ENCODE results near the gene SCRN2.

The SCRN2 gene

DNA sequence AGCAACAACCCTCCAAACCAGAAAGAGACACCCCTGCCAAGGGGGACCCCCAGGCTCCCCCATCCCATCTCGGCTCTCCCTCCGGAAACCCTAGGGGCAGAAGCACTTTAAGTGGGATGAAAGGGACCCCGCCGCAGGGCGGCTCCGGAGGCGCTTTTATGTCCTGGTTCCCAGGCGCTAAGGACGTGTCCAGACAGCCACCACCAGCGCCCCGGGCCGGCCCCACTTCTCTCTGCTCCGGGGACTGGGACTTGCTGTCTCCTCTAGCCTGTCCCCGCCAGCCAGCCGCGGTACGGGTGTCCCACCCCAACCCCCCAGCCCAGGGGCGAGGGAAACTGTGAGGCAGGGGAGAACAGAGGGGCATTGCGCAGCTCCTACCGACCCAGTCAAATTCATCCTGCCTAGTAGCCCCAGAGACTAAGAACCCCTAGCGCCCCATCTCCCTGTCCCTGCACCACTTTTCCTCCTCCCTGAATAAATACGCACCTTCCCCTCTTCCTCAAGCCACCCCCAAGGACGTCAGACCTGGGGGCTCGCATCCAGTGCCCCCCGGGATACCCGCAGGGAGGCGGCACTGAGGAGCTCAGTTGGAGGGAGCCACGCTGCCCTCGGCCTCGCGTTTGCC is 5.8 kb upstream of the SCRN2 start:
- DNase-seq (ENCODE audit: low read depth) = no peak

DNA sequence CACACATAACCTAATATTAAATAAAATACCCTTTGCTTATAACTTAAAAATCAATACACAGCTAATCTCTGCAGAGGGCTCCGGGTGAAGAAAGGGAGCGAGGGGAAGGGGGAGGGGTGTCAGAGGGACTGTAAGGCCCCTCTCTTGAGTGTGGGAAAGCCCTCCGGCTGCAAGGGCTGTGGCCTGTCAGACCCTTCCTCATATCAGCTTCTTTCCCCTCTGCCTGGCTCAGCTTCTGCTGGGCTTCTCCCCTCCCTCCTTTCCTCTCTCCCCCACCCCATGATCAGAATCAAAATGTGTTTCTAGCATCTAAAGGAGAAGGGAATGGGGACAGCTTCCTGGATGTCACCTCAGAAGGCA is 4.6 kb upstream of the SCRN2 start:
- DNase-seq (ENCODE audit: low read depth) = no peak

DNA sequence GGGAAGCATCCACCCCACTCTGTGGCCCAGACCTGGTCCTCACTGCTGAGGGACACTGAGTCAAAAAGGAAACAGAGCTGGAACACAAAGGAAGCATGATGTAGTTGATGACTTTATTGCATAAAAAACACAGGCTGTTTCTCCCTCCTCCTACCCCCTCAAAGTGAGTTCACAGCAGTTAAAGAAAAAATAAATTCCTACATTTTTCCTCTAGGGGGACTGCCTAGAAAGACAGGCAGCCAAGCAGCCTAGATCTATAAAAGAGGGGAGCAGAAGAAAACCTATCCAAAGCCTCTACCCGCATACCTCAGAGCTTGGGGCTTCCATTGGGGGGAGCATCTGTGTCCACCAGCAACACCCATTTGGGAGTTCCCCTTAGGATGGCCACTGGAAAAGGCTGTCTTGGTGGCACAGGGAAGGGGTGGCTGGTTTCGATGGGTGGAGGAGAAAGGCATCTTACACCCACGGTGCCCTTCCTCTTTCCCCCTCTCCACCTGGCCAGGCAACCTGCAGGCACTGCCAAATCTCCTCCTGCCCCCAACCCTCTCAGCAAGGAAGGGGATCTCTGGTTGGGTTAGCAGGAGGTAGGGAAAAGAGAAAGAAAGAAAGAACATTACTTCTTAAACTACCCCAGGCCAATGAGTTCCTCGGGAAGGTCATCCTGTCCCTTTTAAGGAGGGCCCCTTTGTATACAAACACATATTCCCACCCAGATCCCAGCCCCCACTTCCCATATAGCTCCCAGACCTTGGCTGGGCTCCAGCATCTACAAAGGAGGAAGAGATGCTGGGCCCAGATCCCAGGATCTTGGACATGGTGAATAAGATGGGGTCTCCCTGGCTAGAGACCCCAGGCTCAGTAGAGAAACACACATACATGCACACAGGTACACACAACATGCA is 4.0 kb upstream of the SCRN2 start:
- peak; percentile 33 for DNase-seq (ENCODE audit: low read depth)

DNA sequence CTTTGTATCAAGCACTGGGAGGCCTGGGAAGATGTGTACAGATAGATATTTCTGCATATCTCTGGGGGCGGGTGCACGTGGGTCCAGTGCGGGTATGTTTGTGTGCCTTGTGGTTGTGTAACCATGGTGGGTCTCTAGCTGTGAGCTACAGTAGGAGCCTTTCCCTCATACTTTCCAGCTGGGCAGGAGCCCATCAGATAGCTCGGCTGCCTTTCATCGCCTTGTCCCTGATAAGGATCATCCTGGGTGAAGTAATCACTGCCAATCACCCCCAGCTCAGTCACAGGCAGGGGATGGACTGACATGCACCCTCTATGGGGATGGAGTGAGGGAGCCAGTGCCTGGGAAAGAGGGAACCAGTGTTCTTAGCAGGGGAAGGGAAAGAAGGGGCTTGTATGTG is 3.2 kb upstream of the SCRN2 start:
- DNase-seq (ENCODE audit: low read depth) = peak; percentile 79

DNA sequence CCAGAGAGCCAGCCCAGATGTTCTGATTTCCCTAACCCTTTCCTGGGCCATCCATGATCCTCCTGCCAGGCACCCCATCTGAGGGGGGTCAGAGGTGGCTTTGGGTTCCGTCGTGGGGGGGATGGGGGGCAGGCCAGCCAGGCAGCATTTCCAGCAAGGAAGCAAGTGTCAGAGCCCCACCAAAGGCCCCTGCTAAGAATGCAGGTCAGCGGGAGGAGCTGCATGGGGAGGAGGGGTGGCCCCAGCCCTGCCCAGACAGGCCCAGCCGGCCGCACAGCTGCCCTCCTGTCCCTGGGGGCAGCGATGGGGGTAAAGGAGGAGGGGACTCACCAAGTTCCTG is 2.3 kb upstream of the SCRN2 start:
- DNase-seq (ENCODE audit: low read depth) = no peak

DNA sequence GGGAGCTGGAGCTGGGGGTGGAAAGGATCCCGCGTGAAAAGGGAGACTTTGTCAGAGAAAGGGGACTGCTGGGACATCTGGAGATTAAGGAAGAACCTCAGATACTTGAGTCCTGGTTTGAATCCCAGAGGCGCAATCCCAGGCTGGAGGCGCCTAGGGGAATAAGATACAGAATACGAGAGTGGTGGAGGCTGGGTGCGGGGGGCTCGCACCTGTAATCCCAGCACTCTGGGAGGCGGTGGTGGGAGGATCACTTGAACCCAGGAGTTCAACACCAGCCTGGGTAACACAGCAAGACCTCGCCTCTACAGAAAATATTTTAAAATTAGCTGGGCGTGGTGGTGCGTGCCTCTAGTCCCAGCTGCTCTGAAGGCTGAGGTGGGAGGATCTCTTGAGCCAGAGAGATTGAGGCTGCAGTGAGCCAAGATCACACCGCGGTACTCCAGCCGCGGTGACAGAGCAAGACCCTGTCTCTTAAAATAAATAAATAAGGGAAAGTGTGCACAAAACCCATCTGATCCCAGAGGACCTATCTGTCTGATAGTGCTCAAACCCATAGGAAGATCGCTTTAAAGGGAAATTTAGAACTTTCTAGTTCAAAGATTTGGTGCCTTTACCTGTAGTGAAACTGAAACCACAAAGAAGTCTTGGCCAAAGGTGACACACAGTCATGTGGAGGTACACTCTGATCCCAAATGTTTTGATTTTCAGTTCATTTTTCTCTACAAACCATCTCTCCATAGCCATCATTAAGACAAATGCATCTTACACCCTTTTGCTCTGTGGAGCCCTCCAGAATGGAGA is 617 bp upstream of the SCRN2 start:
- no peak for DNase-seq (ENCODE audit: low read depth)

DNA sequence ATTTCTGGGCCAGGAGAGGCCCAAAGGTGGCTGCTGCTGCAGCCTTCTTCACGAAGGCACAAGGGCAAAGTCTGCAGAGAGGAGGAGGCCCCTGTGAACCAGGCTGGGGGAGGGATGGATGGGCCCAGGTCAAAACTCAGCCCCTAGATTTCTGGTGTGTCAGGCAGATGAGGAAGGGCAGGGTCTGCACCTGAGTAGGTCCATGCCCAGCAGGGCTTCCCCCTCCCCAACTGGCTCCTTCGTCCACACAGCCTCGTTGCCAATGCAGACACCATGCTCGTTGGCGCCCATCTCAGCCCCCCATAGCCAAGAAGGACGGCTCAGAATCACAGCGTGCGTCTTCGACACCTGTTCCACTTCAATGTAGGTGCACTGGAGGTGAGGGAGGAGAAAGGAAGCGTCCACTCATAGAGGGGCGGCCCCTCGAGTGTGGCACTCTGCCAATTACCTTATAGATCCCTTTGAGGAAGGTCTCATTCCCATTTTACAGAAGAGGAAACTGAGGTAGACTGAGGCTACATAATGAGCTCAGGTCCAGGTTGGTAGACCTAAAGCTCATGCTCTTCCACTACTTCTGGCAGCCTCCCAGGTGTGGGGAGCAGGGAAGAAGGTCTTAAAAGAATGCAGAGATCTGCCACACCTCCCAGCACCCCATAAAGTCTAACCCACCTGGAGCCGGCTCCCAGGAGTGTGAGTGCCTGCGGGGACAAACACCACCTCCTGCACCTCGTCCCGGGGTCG is 902 bp downstream of the SCRN2 start:
- DNase-seq (ENCODE audit: low read depth) = no peak

DNA sequence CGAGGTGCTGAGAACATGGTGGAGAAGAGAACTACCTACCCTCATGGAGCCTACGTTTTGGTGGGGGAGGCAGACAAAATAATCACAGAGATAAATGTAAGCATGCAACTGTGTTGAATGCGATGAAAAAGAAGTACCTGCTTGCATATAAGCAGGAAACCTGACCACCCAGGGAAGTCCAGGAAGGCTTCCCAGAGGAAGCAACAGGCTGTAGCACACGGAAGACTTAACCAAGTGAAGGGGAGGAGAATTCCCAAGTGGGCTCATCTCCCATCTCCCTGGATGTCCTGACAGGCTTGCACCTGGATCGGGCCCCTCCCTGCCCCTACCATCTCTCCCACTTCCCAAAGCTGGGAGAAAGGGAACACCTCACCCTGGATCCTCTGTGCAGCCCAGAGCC is 2.0 kb downstream of the SCRN2 start:
- DNase-seq (ENCODE audit: low read depth) = no peak

DNA sequence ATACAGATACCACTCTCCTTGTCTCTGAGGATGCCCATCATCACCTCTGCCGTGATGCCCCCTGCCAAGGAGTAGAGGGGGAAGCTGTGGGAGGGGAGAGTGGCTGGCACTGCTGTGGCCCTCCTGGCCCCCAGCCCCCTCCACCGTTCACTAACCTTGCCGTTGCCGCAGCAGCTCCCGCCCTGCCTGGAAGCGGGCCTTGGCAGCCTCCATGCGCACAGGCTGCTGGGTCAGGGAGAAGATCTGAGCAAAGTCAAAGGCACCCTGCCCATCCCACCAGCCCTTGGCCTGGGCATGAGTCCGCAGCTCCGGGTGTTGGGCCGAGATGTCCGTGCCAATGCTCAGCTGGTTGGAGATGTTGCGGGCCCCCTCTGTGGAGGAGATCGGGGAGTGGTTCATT is 2.4 kb downstream of the SCRN2 start:
- DNase-seq (ENCODE audit: low read depth) = no peak

DNA sequence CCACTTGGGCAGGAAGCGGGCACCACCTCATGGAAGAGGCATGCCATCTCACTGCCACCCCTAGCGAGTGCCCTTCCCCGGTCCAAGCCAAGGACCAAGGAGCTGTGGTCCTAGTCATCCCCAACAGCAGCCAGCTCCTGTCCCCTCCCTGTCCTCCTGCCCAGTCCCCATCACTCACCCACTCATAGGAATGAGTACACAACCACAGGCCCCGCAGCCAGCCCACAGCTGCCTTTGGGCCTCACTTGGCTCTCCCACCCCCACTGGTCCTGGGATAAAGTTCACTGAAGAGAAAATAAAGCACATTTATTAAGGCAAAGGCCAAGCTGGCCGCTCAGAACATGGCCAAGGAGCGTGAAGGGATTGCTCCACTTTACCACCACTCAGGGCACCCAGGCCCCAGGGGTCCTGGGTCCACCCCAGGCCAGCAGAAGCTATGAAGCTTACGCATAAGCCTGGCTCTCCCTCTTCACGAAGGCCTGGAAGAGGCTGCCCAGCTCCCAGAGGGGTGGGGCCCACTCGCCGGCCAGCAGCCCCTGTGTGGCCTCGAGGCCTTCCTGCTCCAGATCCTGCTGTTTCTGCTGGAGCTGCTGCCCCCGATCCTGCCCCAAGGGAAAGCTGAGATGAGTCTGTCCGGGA is 3.6 kb downstream of the SCRN2 start:
- DNase-seq (ENCODE audit: low read depth) = no peak

DNA sequence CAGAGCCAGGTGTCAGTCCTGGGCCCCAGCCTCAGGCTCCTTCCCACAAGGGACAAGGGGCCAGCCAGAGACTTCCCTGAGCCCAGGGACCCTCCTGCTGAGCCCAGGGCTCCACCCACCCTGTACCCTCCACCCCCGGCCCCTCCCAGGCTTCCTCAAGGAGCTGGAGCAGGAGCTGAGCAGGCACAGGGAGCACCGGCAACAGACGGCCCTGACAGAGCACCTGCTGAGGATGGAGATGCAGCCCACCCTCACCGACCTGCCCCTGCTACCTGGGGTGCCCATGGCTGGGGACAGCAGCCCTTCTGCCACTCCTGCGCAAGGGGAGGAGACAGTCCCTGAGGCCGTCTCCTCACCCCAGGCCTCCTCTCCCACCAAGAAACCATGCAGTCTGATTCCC is 4.5 kb downstream of the SCRN2 start:
- DNase-seq (ENCODE audit: low read depth) = no peak

DNA sequence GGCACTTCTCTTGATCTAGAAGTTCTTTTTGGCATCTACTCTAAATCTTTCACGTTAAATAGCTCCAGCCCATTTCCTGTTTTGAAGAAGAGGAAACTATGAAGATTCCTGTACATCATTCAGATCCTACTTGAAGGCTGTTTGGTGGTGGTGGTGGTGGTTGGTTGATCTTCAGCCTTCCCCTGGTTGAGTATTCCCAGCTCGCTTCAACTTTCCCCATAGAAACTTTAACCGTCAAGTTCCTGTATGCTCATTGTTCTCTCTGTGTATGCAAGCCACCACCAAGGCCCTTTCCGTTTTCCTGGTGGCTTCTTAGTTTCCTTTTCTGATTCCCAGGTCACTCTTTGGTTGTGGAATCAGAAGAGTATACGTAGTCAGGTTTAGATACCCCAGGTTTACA is 6.3 kb downstream of the SCRN2 start:
- DNase-seq (ENCODE audit: low read depth) = no peak

DNA sequence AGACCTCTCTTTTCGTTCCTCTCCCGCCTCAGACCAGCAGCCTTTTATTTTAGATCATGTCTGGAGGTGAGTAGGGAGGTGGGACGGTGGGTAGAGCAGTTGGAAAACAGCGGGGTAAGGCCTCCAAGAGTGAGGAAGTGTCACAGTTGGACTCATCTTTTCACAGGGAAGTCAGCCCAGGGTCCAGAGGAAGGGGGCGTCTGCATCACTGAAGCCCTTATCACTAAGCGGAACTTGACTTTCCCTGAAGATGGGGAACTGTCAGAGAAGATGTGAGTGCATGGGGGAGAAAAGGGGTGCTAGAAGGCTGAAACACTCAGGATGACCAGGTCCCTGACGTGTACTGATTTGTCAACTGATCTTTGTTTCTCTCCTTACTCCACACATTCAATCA is 9.1 kb downstream of the SCRN2 start:
- no peak for DNase-seq (ENCODE audit: low read depth)

DNA sequence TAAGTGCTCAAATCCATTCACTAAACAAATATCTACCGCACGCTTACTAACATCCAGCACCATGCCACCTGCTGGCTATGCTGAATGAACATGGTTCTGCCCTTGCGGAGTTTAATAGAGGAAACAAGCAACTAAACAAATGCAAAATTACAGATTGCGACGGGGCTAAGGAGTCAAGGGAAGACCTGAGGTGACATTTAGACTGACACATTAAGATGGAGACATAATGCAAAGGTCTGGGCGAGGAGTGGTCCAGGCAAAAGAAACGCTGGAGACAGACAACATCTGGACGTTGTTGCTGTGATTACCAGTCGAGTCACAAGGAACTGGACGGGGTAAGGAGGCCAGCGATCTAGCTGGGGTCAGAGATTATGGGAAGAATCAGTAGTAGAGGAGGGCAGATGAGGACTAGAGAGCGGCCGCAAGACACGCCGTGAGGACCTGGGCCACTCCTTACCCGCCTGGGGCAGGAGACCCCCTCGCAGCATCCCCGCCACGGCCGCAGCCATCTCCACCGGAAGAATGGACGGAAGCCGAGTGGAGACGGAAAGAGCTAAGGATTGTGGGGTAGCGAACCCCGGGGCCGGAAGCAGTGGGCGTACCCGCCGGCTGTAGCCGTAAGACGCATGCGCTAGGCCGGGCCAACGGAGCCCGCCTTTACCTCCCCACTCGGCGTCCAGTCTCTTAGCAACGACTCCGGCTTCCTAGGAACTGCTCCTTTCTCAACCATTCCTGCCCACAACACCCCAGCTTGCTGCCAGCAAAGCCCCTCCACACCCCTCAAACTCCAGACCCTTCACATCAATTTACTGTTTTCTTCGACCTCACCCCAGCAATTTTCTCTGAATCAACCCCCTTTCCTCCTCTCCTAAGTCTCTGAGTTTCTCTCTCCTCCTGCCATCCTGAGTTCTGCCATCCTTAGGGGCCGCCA is 9.8 kb downstream of the SCRN2 start, which contains the start of the genes LRRC46 and MRPL10:
Gene LRRC46 (plus strand): TSS at position 668 of the 931 bp plus-strand sequence. CDS start 320 bp downstream, outside the sequence.
Gene MRPL10 (minus strand): TSS at position 539 of the 931 bp plus-strand sequence. CDS start 30 bp downstream, at position 509.
- peak; percentile 92 for DNase-seq (ENCODE audit: low read depth)

DNA sequence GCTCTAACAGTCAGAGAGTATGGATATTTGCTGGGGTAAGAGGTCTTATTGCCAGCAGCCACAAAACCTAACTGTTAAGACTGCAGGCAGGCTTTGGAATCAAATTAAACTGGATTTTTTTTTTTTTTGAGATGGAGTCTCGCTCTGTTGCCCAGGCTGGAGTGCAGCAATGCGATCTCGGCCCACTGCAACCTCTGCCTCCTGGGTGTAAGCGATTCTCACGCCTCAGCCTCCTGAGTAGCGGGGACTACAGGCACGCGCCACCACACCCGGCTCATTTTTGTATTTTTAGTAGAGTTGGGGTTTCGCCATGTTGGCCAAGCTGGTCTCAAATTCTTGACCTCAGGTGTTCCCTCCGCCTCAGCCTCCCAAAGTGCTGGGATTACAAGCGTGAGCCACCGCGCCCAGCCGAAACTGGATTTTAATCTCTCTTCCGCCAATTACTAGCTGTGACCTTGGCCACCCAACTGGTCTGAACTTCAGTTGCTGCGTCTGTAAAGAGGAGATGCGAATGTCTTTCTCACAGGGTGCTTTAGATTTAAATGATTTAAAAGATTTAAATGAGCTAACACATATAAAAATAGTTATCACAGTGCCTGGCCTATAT is 10.6 kb downstream of the SCRN2 start:
- DNase-seq (ENCODE audit: low read depth) = no peak

DNA sequence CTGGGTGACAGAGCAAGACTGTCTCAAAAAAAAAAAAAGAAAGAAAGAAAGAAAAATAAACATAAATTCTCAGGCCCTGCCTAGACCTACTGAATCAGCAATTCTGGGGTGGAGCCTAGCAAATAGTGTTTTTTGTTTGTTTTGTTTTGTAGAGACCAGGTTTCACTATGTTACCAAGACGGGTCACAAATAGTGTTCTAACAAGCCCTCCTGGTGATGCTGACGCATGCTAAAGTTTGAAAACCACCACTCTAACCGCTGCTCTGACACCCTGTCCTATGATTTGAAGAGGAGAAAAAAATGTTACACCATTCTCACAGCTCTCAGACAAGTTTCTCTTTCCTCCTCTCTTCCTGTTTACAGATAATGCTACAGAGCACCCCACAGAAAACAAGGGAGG is 11.2 kb downstream of the SCRN2 start:
- no peak for DNase-seq (ENCODE audit: low read depth)

DNA sequence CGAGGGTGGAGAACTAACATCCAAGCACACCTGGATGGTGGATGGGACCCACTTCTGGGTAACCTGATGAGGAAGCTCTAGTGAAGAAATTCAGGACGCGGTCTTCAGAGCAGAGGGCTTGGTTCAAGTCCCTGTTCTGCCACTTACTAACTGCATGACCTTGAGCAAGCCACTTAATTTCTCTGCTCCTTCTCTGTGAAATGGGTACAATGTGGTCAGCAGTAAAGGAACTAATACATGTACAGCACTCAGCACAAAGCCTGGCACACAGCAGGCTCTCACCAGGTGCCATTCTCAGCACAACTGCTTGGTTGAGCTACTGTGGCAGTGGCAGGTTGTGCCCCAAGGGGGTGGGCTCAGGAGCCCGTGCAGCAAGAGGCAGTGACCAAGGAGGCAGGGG is 17.6 kb downstream of the SCRN2 start:
- no peak for DNase-seq (ENCODE audit: low read depth)

DNA sequence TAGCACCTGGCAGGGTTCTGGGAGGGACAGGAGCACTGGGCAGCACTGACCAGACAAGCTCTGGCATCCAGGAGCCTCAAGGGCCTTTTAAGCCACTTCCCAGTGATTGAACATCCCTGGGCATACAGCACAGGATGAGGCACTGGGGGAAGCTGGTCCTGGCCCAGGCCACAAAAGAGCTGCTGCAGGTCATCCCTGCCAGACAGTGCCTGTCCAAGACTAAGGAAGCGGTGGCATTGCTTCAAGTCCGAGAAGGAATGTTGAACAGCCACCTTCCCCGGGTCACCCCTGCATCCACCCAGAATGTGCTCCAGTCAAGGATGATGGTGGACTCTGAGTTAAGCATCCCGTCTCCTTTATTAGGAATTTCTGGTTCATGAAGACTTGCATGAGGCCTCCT is 18.3 kb downstream of the SCRN2 start:
- no peak for DNase-seq (ENCODE audit: low read depth)

DNA sequence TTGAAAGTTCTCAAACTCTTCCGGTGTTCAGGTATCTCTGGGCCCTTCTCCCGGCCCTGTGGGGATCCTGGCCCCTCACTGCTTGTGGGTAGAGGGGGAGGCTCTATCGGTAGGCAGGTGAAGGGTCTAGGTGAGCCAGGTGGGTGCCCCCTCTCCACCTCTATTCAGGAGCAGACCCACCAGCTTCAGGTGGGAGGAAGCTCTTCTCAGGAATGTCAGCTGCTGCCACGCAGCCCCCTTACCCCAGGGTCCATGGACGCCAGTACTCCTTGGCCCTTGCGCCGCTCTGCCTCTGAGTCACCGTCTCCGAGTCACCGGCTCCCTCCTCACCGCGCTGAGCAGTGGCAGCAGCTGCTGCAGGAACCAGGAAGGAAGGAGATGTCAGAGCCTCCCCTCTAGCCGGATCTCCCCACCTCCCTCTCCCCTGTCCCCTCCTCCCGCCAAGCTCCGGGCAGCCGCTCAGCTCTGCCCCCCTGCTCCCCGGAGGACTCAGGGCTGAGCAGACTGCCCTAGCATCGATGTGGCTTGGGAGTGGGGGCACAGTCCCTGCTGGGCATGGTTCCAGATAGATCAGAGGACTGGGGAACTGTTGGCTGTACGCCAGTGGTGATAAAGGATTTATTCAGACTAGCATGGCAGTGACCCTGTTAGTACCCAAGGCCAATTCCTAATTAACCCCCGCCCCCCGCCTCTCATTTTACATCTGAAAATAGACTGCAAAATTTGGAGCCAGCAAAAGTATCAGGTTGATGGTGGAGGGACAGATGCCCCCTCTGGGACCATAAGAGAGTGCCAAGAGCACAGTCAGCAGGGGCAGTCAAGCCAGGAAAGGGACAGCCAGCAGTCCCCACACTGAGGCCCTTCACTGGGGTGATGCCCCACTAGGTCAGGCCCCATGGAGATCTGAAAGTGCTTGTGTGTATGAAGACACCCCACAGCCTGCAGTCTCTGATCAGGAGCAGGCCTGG is 19.4 kb downstream of the SCRN2 start, which contains the start of gene OSBPL7:
Gene OSBPL7 (minus strand): TSS at position 371 of the 968 bp plus-strand sequence. CDS start 1,516 bp downstream, outside the sequence.
- DNase-seq (ENCODE audit: low read depth) = peak; percentile 76

Measured in iris pigment epithelial cell (primary cell).